GM19099 (cell line): Measurements from ENCODE around the gene ANKLE1.
A peak's percentile ranks its signal among the peaks of the same experiment; 100 is the strongest.

Experiments
- POLR2A ChIP-seq: IDR thresholded peaks from 3 replicates; pipeline ENCODE4 v1.6.1; 2011; ENCODE audit warnings: low read depth; ENCODE audit not compliant: insufficient read length; ENCODE audit errors: extremely low read depth

ANKLE1 gene

GRCh38 chr19:17306285-17306714, 24.6 kb downstream of the ANKLE1 start:
- TF ChIP-seq POLR2A: no peak

GRCh38 chr19:17307876-17308377, 26.2 kb downstream of the ANKLE1 start:
- no peak for TF ChIP-seq POLR2A

GRCh38 chr19:17309198-17309964, 27.7 kb downstream of the ANKLE1 start, which contains the start of gene DDA1:
Gene DDA1 (plus strand): TSS chr19:17309563. CDS start chr19:17309655, 92 bp downstream.
- peak; percentile 74 for TF ChIP-seq POLR2A

GRCh38 chr19:17309965-17310461, 28.3 kb downstream of the ANKLE1 start:
- no peak for TF ChIP-seq POLR2A

- TF ChIP-seq POLR2A: no peak
Observed at GRCh38 chr19:17311455-17312188, 29.9 kb downstream of the ANKLE1 start.

GRCh38 chr19:17312189-17313113, 30.8 kb downstream of the ANKLE1 start:
- TF ChIP-seq POLR2A: no peak

GRCh38 chr19:17314007-17314593, 32.4 kb downstream of the ANKLE1 start:
- no peak for TF ChIP-seq POLR2A

GRCh38 chr19:17318966-17319365, 37.3 kb downstream of the ANKLE1 start:
- no peak for TF ChIP-seq POLR2A

GRCh38 chr19:17319473-17320238, 38.0 kb downstream of the ANKLE1 start:
- no peak for TF ChIP-seq POLR2A

- no peak for TF ChIP-seq POLR2A
Observed at GRCh38 chr19:17320435-17320834, 38.7 kb downstream of the ANKLE1 start.

- TF ChIP-seq POLR2A: no peak
Observed at GRCh38 chr19:17321655-17322489, 40.2 kb downstream of the ANKLE1 start.

GRCh38 chr19:17322854-17323253, 41.2 kb downstream of the ANKLE1 start:
- TF ChIP-seq POLR2A: no peak
